Measurements from ENCODE around the gene BFSP1. TPM values are rescaled to one million over a fixed set of nuclear protein-coding genes. Genes with fewer than 3 reads are reported as not detected.

The BFSP1 gene
- total RNA-seq, 2 donors from 2014 or later: 9.4 to 12.0 TPM

GRCh38 chr20:17549131-17549530, 18.0 kb upstream of the BFSP1 start:
- Histone ChIP-seq H3K4me3 (ENCODE audit: low read length) (no peak overlapping the region), H3K9me3 (ENCODE audit: control insufficient read depth, low read length) (no peaks in the 10 kb centered on the region), H3K27ac (ENCODE audit: low read depth, low read length) (no peak overlapping the region), H3K36me3 (ENCODE audit: control insufficient read depth, insufficient read depth, low read length) (no peaks in the 10 kb centered on the region), H3K9ac (ENCODE audit: extremely low read depth, low read length, poor library complexity, severe bottlenecking) (no peak overlapping the region), H3K27me3 (ENCODE audit: control insufficient read depth, insufficient read depth, low read length, poor library complexity, severe bottlenecking) (no peaks in the 10 kb centered on the region), H3K4me1 (ENCODE audit: control insufficient read depth, insufficient read depth, low read length) (no peaks in the 10 kb centered on the region)
- no peaks in the 10 kb centered on the region for H3K27me3 Mint-ChIP-seq (ENCODE audit: insufficient read depth)
- H3K4me3 Mint-ChIP-seq: no peak overlapping the region
- 88 to 95% methylated on average over 2 to 4 of the region's 4 CpGs for WGBS, 2 experiments (ENCODE audit: insufficient coverage in 1 of 2, insufficient read length in 1 of 2)
- no peaks in the 10 kb centered on the region for H3K36me3 Mint-ChIP-seq (ENCODE audit: low read depth)
- TF ChIP-seq CTCF (conservative IDR thresholded peaks at IDR 0.05): no peak
- H3K9me3 Mint-ChIP-seq: no peaks in the 10 kb centered on the region
- no peak overlapping the region for H3K27ac Mint-ChIP-seq
- H3K4me1 Mint-ChIP-seq: peaks cover 6% of the 10 kb centered on the region
- no peak for DNase-seq

GRCh38 chr20:17545127-17545526, 13.9 kb upstream of the BFSP1 start:
- no peak for DNase-seq
- Histone ChIP-seq H3K9ac (ENCODE audit: extremely low read depth, low read length, poor library complexity, severe bottlenecking) (no peak overlapping the region), H3K27ac (ENCODE audit: low read depth, low read length) (no peak overlapping the region), H3K4me1 (ENCODE audit: control insufficient read depth, insufficient read depth, low read length) (no peaks in the 10 kb centered on the region), H3K9me3 (ENCODE audit: control insufficient read depth, low read length) (no peaks in the 10 kb centered on the region), H3K36me3 (ENCODE audit: control insufficient read depth, insufficient read depth, low read length) (no peaks in the 10 kb centered on the region), H3K27me3 (ENCODE audit: control insufficient read depth, insufficient read depth, low read length, poor library complexity, severe bottlenecking) (no peaks in the 10 kb centered on the region), H3K4me3 (ENCODE audit: low read length) (no peak overlapping the region)
- no peak overlapping the region for H3K27ac Mint-ChIP-seq
- no peak overlapping the region for H3K4me3 Mint-ChIP-seq
- H3K27me3 Mint-ChIP-seq (ENCODE audit: insufficient read depth): no peaks in the 10 kb centered on the region
- TF ChIP-seq CTCF (conservative IDR thresholded peaks at IDR 0.05): no peak
- no peaks in the 10 kb centered on the region for H3K9me3 Mint-ChIP-seq
- 85 to 97% methylated on average over 2 to 4 of the region's 4 CpGs for WGBS, 2 experiments (ENCODE audit: insufficient coverage in 1 of 2, insufficient read length in 1 of 2)
- peaks cover 6% of the 10 kb centered on the region for H3K4me1 Mint-ChIP-seq
- H3K36me3 Mint-ChIP-seq (ENCODE audit: low read depth): no peaks in the 10 kb centered on the region

- no peaks in the 10 kb centered on the region for H3K27me3 ChIP-seq (ENCODE audit: control insufficient read depth, insufficient read depth, low read length, poor library complexity, severe bottlenecking)
- no peaks in the 10 kb centered on the region for H3K4me1 ChIP-seq (ENCODE audit: control insufficient read depth, insufficient read depth, low read length)
- no peak overlapping the region for H3K9ac ChIP-seq (ENCODE audit: extremely low read depth, low read length, poor library complexity, severe bottlenecking)
- Mint-ChIP-seq H3K36me3 (ENCODE audit: low read depth) (no peaks in the 10 kb centered on the region), H3K9me3 (no peaks in the 10 kb centered on the region), H3K4me3 (no peak overlapping the region), H3K27me3 (ENCODE audit: insufficient read depth) (no peaks in the 10 kb centered on the region), H3K4me1 (peaks cover 6% of the 10 kb centered on the region), H3K27ac (no peak overlapping the region)
- WGBS, 2 experiments (ENCODE audit: insufficient coverage in 1 of 2, insufficient read length in 1 of 2): 91 to 95% methylated on average over 3 to 5 of the region's 5 CpGs
- no peaks in the 10 kb centered on the region for H3K9me3 ChIP-seq (ENCODE audit: control insufficient read depth, low read length)
- no peak overlapping the region for H3K4me3 ChIP-seq (ENCODE audit: low read length)
- H3K36me3 ChIP-seq (ENCODE audit: control insufficient read depth, insufficient read depth, low read length): no peaks in the 10 kb centered on the region
- no peak overlapping the region for H3K27ac ChIP-seq (ENCODE audit: low read depth, low read length)
- DNase-seq: no peak
- TF ChIP-seq CTCF (conservative IDR thresholded peaks at IDR 0.05): no peak
Observed at GRCh38 chr20:17543531-17544131, 12.5 kb upstream of the BFSP1 start.

All from endodermal cell (in vitro differentiated cells).